Activated CD8-positive, alpha-beta memory T cell treated with anti-CD3 and anti-CD28 coated beads for 4 hours (primary cell): Measurements from ENCODE around the gene VASH1.
A peak's percentile ranks its signal among the peaks of the same experiment; 100 is the strongest.
"Not testable (repeated sequence)": the region's sequence is repeated elsewhere in the genome, so short reads cannot be mapped to it uniquely, and the experiment has no call there.

Experiments used
- DNase-seq, 2 donors: peaks; one replicate each; pipeline ENCODE4 v3.0.0-alpha.2; 2020; ENCODE audit warnings: low read depth in 2 of 2

The VASH1 gene

GRCh38 chr14:76761136-76761959 is at the start of gene VASH1:
VASH1 (plus strand) TSS chr14:76761468; CDS start chr14:76762822, 1,354 bp downstream.
- DNase-seq: peak in 1 of 2 donors; percentile 36

- DNase-seq: no peak
Observed at GRCh38 chr14:76713121-76713520, 48.1 kb upstream of the VASH1 start.

GRCh38 chr14:76714470-76714869 is 46.8 kb upstream of the VASH1 start:
- DNase-seq: no peak

GRCh38 chr14:76715101-76715500 is 46.2 kb upstream of the VASH1 start:
- DNase-seq: no peak

- DNase-seq: no peak
Observed at GRCh38 chr14:76715511-76716081, 45.7 kb upstream of the VASH1 start.

- DNase-seq: no peak
Observed at GRCh38 chr14:76716285-76716684, 45.0 kb upstream of the VASH1 start.

- no peak for DNase-seq
Observed at GRCh38 chr14:76717508-76718290, 43.6 kb upstream of the VASH1 start.

- no peak for DNase-seq
Observed at GRCh38 chr14:76718306-76719040, 42.8 kb upstream of the VASH1 start.

GRCh38 chr14:76719666-76720065 is 41.6 kb upstream of the VASH1 start:
- DNase-seq: no peak

- DNase-seq: no peak
Observed at GRCh38 chr14:76720382-76720813, 40.9 kb upstream of the VASH1 start.

GRCh38 chr14:76721506-76721905 is 39.8 kb upstream of the VASH1 start:
- DNase-seq: not testable (repeated sequence)

GRCh38 chr14:76724651-76725550 is 36.4 kb upstream of the VASH1 start:
- no peak for DNase-seq

GRCh38 chr14:76726551-76726970 is 34.7 kb upstream of the VASH1 start:
- no peak for DNase-seq

GRCh38 chr14:76727384-76727783 is 33.9 kb upstream of the VASH1 start:
- DNase-seq: no peak

- no peak for DNase-seq
Observed at GRCh38 chr14:76727901-76728300, 33.4 kb upstream of the VASH1 start.

- DNase-seq: no peak
Observed at GRCh38 chr14:76729258-76729657, 32.0 kb upstream of the VASH1 start.

- no peak for DNase-seq
Observed at GRCh38 chr14:76729953-76730505, 31.2 kb upstream of the VASH1 start.

- DNase-seq: not testable (repeated sequence)
Observed at GRCh38 chr14:76734501-76734900, 26.8 kb upstream of the VASH1 start.

- DNase-seq: no peak
Observed at GRCh38 chr14:76736514-76736913, 24.8 kb upstream of the VASH1 start.

- DNase-seq: no peak
Observed at GRCh38 chr14:76741074-76741473, 20.2 kb upstream of the VASH1 start.
